Colonic mucosa (tissue), 4 donors: Measurements from ENCODE around the gene ERP29. TPM values are rescaled to one million over a fixed set of nuclear protein-coding genes. Genes with fewer than 3 reads are reported as not detected.

Experiments used
- DNase-seq: peaks from one replicate; pipeline ENCODE4 v3.0.0-alpha.2; 2020
- H3K27ac ChIP-seq: fragments of 200-600 bp; one replicate; pipeline ENCODE4 v1.8.0; 2021
- H3K27me3 ChIP-seq: fragments of 200-600 bp; one replicate; pipeline ENCODE4 v1.8.0; 2021
- H3K36me3 ChIP-seq: fragments of 200-600 bp; one replicate; pipeline ENCODE4 v1.8.0; 2021
- H3K4me1 ChIP-seq: fragments of 200-600 bp; one replicate; pipeline ENCODE4 v1.8.0; 2021; ENCODE audit warnings: mild to moderate bottlenecking
- H3K4me3 ChIP-seq: fragments of 200-600 bp; one replicate; pipeline ENCODE4 v1.8.0; 2021
- H3K9ac ChIP-seq, 2 donors: one replicate each; pipeline ENCODE4 v1.7.0; 2013; ENCODE audit warnings: control low read depth in 2 of 2, low read depth in 2 of 2, low read length in 2 of 2
- H3K9me3 ChIP-seq: fragments of 200-600 bp; one replicate; pipeline ENCODE4 v1.8.0; 2021
- intact Hi-C: fragments of 100-400 bp; cut with DNase I; formaldehyde crosslinking; loops from one replicate; pipeline ENCODE4 v1.14.1; 2022
- total RNA-seq, 2 donors: library from RNA; stranded (reverse); fragmentation: NEBNext Ultra II Directional in 1 of 2; extraction: Animal tissue kit (Norgen Biotek cat#: 25700) in 1 of 2; gene quantifications; one replicate each; pipeline ENCODE4 v1.2.1, GENCODE V29; 2021
- TF ChIP-seq, protein P1 (sequence below): fragments of 200-600 bp; IDR thresholded peaks from one replicate; pipeline ENCODE4 v1.8.0; 2022; ENCODE audit warnings: antibody characterized with exemption, mild to moderate bottlenecking
- donor health status: healthy.
- donor health status: DM: no; HTN: no; CAD: no.
- donor health status: DM: no; HTN: no; CAD: no.

Gene ERP29
- total RNA-seq, 2 donors from 2014 or later = 136 to 152 TPM

DNA sequence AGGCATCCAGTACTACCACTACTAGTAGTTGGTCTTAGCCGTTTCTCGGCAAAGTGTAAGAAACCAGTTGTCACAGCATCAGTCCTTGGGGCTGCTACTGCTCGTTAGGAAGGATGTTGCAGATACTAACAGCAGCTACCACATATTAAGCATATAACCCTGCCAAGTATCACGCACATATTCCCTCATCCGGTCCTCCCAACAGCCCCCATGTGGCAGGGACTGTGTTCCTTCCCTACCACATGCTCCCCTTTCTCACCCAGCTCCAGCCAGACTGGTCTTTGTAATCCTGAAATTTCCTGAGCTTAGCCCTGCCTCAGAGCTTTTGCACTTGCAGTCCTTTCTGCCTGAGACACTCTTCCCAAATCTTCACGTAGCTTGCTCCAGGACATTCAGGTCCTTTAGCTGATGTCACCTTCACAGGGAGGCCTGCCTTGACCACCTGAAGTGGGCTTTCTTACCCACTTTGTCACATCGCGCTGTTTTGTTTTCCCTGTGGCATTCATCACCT, 7.8 kb downstream of the ERP29 start:
- Histone ChIP-seq H3K36me3 (peaks cover 20% of the 10 kb centered on the region), H3K27ac (no peak overlapping the region), H3K9me3 (no peaks in the 10 kb centered on the region), H3K4me3 (no peak overlapping the region), H3K4me1 (no peaks in the 10 kb centered on the region), H3K9ac (no peak overlapping the region), H3K27me3 (no peaks in the 10 kb centered on the region)
- intact Hi-C loops = no loop called here
- TF ChIP-seq, protein P1, sequence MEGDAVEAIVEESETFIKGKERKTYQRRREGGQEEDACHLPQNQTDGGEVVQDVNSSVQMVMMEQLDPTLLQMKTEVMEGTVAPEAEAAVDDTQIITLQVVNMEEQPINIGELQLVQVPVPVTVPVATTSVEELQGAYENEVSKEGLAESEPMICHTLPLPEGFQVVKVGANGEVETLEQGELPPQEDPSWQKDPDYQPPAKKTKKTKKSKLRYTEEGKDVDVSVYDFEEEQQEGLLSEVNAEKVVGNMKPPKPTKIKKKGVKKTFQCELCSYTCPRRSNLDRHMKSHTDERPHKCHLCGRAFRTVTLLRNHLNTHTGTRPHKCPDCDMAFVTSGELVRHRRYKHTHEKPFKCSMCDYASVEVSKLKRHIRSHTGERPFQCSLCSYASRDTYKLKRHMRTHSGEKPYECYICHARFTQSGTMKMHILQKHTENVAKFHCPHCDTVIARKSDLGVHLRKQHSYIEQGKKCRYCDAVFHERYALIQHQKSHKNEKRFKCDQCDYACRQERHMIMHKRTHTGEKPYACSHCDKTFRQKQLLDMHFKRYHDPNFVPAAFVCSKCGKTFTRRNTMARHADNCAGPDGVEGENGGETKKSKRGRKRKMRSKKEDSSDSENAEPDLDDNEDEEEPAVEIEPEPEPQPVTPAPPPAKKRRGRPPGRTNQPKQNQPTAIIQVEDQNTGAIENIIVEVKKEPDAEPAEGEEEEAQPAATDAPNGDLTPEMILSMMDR = no peak
- DNase-seq = no peak

DNA sequence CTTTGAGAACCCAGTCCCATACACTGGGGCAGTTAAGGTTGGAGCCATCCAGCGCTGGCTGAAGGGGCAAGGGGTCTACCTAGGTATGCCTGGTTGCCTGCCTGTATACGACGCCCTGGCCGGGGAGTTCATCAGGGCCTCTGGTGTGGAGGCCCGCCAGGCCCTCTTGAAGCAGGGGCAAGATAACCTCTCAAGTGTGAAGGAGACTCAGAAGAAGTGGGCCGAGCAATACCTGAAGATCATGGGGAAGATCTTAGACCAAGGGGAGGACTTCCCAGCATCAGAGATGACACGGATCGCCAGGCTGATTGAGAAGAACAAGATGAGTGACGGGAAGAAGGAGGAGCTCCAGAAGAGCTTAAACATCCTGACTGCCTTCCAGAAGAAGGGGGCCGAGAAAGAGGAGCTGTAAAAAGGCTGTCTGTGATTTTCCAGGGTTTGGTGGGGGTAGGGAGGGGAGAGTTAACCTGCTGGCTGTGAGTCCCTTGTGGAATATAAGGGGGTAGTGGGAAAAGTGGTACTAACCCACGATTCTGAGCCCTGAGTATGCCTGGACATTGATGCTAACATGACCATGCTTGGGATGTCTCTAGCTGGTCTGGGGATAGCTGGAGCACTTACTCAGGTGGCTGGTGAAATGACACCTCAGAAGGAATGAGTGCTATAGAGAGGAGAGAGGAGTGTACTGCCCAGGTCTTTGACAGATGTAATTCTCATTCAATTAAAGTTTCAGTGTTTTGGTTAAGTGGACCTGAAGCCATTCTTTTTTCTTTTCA, 9.2 kb downstream of the ERP29 start:
- TF ChIP-seq, protein P1 = no peak
- Histone ChIP-seq H3K9ac (no peak overlapping the region), H3K4me1 (no peaks in the 10 kb centered on the region), H3K4me3 (no peak overlapping the region), H3K27ac (no peak overlapping the region), H3K36me3 (peaks cover 20% of the 10 kb centered on the region), H3K27me3 (no peaks in the 10 kb centered on the region), H3K9me3 (no peaks in the 10 kb centered on the region)
- intact Hi-C loops = no loop called here
- no peak for DNase-seq

DNA sequence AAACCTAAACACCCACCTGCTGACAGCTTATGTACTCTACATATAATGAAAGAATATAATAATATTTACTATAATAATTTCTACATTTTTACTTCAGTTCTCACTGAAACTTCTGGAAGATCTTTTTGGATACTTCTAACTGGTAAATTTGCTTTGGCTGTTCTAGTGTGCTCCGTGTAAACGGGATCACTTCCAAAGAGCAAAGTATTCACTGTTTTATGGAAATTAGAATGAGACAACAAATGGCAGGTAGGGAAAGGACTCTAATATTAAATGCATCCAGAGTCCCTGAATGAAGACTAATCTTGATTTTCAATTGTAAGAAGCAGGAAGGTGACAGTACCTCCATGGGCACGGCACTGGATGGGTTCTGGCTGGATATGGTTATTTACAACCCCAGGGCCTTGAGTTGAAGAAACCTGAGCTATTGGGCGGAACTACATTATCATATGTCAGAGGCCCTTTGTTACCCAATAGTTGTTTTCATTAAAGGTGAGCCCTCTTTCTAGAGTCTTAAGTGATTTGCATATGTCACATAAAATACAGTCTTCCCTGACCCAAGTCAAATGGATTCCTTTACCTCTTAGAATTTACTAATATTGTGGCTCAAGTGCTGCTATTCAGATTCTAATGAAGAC, 10.7 kb downstream of the ERP29 start:
- TF ChIP-seq, protein P1 = no peak
- Histone ChIP-seq H3K4me3 (no peak overlapping the region), H3K4me1 (no peaks in the 10 kb centered on the region), H3K9ac (no peak overlapping the region), H3K27me3 (no peaks in the 10 kb centered on the region), H3K27ac (no peak overlapping the region), H3K36me3 (peaks cover 16% of the 10 kb centered on the region), H3K9me3 (no peaks in the 10 kb centered on the region)
- DNase-seq = no peak
- intact Hi-C loops = no loop called here

DNA sequence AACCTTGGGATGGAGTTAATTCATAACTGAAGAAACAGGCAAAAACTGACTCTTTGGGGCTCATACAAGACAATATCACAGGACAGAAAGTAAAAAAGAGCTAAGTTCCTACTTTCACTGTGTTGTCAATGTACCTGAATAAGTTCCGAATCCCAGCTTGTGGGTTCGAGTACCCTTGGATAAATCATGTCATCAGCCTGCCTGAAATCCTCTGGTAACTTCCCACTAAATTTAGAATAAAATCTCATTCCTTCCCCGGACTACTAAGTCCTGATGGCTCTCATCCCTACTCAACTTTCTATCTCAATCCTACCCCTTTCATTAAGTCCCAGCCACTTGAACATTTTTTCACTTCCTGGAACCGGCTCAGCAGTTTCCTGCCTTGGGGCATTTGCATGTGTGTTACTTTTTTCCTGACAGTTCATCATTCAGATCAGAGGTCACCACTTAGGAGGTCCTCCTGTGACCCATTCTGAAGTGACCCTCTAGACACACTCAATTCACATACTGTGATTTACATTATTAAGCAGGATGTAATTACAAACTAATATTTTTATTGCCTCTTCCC, 12.7 kb downstream of the ERP29 start:
- TF ChIP-seq, protein P1 = no peak
- intact Hi-C loops = no loop called here

DNA sequence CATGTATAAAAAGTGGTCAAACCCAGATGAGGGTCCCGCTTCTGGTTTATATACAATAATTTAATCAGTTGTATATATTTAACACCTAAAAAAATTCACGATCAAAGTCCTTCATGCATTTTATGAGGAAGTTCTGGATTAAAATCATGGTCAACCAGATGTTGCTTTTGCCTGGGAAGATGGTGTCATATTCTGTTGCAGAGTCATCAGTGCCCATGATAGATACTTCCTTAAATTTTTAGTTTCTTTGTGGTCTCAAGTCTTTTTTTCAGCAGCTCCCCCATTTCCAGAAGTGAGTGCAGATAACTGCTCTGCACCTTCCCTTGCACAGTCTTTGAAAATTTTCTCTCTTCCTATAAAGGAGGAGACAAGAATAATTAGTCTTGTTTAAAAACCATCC, 16.1 kb downstream of the ERP29 start:
- Histone ChIP-seq H3K27me3 (no peaks in the 10 kb centered on the region), H3K4me3 (no peak overlapping the region), H3K9me3 (no peaks in the 10 kb centered on the region), H3K27ac (no peak overlapping the region), H3K36me3 (peaks cover 5% of the 10 kb centered on the region), H3K4me1 (no peaks in the 10 kb centered on the region), H3K9ac (no peak overlapping the region)
- TF ChIP-seq, protein P1 = no peak
- no peak for DNase-seq
- intact Hi-C loops = no loop called here

More for the DNA sequence above, 12.7 kb downstream of the ERP29 start:
- H3K4me1 ChIP-seq = no peaks in the 10 kb centered on the region
- H3K9ac ChIP-seq = no peak overlapping the region
- DNase-seq = no peak
- H3K36me3 ChIP-seq = peaks cover 7% of the 10 kb centered on the region
- no peaks in the 10 kb centered on the region for H3K27me3 ChIP-seq
- no peak overlapping the region for H3K4me3 ChIP-seq
- H3K27ac ChIP-seq = no peak overlapping the region
- no peaks in the 10 kb centered on the region for H3K9me3 ChIP-seq
